T47D (cell line): ENCODE results near the gene LRRC43.

ENCODE experiments used
- DNase-seq, 2 experiments: peaks; one replicate each; pipeline versions ENCODE4 v3.0.0 to v3.0.0-alpha.2; 2011 to 2012; ENCODE audit warnings: low read depth in 1 of 2, low spot score in 1 of 2
- JUND ChIP-seq: IDR thresholded peaks from 2 replicates; pipeline ENCODE4 v1.6.1; 2012; ENCODE audit warnings: low read depth
- in situ Hi-C: cut with HindIII; loops from 2 replicates; pipeline ENCODE4 v1.10.0; 2016; ENCODE audit warnings: low sequenced_read_pairs, low pct_unique_long_range_greater_than_20kb

LRRC43 gene

DNA sequence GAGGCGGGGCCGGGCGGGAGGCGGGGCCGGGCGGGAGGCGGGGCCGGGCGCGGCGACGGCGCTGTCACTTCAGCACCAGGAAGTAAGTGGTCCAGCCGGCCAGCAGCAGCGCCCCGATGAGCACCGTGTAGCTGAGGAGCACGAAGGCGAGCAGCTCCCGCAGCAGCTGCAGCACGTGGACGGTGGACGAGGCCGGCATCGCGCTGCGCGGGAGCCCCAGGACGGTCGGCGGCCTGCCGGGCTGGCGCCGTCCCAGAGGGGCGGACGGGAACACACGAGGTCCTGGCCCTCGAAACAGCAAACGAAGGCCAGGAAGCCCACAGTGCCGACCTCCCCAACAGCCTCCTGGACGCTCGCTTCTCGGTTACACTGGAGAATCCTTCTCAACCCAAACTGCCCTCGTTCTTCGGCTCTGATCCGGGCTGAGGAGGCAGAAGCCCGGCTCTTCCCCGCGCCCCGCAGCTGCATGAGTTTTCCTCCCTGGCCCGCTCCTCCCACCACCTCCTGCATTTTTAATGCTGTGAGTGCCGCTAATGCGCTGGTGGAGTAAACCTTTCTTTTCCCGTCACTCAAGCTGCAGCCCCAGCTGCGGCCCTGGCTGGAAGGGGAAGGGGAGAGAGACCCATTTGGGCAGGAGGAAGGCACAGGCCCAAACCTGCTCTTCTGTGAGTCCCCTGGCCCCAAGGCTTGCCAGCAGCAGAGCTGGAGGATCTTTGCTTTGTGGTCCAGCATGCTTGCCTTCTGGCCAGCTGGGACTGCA is 43.6 kb downstream of the LRRC43 start:
- no peak for DNase-seq
- in situ Hi-C loops, result no loop called here
- TF ChIP-seq JUND, result no peak

DNA sequence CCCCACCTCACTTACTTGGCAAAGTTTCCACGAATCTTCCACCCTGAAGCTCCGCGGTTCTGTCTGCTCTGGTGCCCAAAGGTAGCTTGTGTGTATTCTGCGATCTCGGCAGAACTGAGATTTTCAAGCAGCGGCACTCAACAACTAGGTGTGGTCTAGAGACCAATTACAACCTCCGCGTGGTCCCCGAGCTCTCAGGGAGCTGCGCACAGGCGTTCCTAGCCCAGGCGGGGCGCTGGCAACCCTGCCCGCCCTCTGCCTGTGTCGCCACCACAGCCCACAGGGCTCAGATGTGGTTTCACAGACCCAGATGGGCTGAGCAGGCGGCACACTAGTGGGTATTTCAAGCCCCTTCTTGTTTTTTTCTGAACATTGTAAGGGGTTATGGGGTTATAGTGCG is 44.4 kb downstream of the LRRC43 start:
- DNase-seq, result no peak
- in situ Hi-C loops, result no loop called here
- no peak for TF ChIP-seq JUND

DNA sequence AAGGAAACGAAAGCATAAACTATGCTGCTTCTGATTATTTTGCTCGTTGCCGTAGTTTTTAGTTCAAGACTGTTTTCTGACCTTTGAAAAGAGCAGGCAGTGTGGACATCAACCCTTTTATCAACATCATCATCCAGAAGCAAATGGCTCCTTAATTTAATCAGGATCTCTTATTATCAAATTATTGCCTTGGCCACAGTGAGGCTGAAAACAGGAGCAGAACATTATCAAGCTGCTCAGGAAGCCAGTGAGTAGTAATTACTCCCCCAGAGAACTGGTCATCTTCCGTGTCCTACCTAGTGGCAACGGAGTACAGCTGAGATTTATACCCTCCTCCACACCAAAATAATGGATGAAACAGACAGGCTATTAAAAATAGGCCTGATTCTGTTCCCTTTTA is 45.2 kb downstream of the LRRC43 start:
- no peak for TF ChIP-seq JUND
- no peak for DNase-seq
- in situ Hi-C loops, result no loop called here

DNA sequence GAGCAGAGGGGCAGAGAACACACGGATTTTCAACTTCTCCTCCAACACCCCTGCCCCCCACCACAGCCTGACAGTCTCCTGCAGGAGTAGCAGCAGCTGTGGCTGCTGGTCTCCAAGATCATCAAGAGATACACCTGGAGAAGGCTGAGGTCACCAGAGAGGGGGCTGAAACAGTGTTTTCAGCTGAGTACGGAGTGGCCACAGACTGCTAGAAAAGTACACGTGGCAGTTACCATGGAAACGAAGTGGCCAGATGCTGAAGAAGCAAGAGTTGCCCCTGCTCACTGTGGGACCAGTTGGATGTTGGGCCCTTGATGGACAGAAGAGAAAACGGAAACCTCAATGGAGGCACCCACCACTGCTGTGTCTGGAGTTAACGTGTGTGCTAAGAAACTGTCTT is 47.9 kb downstream of the LRRC43 start:
- no peak for DNase-seq
- TF ChIP-seq JUND, result no peak
- in situ Hi-C loops, result no loop called here

DNA sequence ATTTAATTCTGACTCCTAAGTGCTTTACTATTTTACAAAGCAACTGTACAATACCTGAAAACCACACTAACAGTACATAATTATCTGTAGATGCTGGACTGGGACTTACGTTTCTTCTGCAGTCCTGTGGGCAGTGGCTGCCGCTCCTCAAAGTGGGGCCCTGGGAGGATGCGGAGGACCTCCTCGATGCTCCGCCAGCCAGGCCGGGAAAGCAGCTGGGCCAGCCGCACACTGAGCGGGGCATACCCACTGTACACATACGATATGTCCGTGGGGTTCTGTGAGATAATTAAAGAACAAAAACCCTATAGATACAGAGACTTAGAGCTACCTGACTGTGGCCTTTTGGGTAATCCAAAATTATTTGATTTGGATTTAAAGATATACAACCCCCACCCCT is 49.8 kb downstream of the LRRC43 start:
- in situ Hi-C loops, result no loop called here
- TF ChIP-seq JUND, result no peak
- DNase-seq, result no peak

DNA sequence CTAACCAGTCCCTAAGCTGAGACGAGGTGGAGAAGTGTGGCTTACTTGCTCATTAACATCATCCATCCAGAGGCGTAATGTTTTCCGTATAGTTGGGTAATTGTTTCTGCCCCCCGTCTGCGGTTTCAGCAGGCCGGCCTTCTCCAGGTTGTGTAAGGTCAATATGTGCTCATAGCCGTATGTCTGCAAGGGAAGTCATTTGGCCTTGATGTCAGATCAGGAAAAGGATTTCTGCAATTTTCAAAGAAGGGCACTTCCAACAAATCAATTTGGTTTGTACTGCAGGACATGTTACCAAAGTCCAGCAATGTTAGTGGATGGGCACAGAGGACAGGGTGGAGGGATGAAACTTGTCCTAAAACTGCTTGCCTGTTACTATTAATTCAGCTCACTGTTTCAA is 52.8 kb downstream of the LRRC43 start:
- DNase-seq, result no peak
- no peak for TF ChIP-seq JUND
- in situ Hi-C loops, result no loop called here

DNA sequence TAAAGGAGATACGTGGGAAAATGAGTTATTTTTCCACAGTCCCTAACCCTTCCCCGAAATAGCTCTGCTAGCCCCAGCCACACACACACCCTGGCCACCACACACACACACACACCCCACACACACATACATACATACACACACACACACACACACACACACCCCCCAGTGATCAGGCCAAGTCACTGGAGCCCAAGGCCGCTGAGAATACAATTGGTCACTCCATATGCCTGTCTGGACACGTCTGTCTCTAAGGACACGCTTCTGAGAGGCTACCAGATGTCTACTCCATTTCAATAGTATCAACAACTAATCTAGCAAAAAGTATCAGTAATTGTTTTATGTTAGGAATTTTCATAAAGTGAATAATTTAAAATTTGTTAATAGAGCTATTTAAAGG is 55.9 kb downstream of the LRRC43 start:
- in situ Hi-C loops, result no loop called here
- DNase-seq, result peak in 1 of 2 experiments; percentile 6
- no peak for TF ChIP-seq JUND

DNA sequence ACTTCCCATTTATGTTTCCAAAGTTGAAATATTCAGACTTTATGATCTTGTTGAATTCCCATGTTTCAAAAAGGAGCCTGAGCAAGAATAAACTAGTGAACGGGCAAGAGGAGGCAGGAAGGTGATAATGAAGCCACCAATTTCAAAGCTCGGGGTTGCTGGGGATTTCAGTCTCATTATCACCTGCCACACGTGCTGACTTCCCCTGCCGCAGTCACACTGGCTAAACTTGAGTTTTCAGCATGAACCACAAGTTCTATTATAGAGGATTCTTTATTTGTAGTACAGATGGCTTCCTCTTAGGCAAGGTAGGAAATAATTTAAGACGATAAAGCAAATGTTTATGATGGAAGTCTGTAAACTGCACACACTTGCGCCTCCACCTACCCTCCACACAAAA is 61.0 kb downstream of the LRRC43 start:
- TF ChIP-seq JUND, result no peak
- in situ Hi-C loops, result no loop called here
- DNase-seq, result no peak

DNA sequence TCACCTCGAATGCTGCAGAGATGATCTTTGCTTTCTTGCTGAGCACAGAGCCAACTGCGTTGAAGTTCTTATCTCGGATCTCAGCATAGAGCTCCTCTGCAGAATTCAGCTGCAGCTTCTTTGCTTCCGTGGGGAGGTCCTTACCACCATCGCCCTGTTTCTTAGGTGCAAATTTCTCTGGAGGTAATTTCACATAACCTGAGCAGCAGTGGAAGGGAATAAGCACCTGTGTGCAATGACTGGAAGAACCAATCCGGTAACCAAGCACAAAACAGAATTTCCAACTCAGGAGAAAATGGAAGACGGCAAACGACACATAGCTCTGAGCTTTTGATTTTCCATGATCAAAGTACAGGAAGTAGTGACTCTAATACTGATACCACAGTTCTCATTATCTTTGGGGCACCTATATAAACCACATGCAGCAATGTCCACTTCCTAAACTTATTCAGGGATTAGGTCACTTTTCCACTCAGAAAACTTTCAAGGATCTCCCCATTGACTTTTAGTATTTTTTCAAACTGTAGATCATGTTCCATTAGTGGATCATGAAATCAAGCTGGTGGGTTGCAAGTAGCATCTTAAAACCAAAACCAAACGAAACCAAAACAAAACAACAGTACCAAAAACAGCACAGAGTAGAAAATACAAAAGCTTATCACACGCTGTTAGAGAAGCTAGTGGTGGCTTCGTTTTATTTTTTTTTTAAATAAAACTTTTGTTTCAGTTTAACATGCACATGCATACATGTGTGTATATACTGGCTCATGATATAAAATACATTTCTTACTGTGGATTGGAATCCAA is 61.8 kb downstream of the LRRC43 start:
- in situ Hi-C loops, result no loop called here
- DNase-seq, result no peak

DNA sequence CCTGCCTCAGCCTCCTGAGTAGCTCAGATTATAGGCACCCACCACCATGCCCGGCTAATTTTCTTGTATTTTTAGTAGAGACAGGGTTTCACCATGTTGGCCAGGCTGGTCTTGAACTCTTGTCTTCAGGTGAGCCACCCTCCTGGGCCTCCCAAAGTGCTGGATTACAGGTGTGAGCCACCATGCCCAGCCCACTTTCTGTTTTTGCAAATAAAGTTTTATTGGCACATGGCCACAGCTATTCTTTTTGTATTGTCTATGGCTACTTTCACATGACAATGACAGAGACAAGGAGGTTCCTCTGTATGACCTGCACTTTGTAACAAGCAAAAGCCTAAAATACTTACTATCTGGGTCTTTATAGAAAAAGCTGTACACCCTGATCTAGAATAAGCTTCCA is 62.6 kb downstream of the LRRC43 start:
- in situ Hi-C loops, result no loop called here
- no peak for DNase-seq
- no peak for TF ChIP-seq JUND

More for the DNA sequence above, 61.8 kb downstream of the LRRC43 start:
- TF ChIP-seq JUND, result no peak

DNA sequence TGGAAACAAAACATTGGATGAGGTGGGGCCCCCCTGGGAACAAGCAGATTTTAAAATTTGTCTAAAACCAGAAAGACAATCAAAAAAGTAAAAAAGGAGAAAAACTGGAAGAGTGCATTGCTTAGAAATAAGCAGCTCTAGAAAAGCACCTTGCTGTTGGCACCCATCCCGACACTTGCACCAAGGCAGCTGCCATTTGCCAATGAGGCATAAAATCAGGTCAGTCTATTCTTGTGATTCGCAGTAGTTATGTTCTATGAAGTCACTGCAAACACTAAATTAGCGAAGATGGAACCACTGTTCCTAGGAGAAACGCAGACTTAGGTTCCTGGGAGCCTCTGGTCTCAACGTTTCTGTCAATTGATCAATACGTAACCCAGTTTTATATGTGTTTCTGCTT is 67.1 kb downstream of the LRRC43 start:
- in situ Hi-C loops, result no loop called here
- no peak for TF ChIP-seq JUND
- no peak for DNase-seq

DNA sequence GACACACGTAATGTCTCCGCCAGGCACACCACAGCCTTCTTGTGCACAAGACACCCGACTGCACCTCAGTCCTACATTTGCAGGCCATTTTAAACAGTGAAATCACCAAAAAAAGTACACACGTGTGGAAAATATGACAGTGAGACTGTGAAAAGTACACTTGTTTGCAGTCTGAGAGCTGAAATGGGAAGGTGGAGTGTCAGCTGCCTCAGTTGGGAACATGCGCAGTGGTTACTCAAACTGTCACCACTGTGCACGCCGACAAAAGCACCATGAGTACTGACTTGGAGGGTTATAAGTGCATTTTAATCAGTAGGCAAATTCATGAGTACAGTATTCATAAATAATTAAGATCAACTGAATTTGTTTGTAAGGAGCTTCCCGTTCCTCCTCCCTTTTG is 67.6 kb downstream of the LRRC43 start:
- in situ Hi-C loops, result no loop called here
- TF ChIP-seq JUND, result no peak
- no peak for DNase-seq
